NCI-H2227 (cell line): ENCODE results near the gene COL4A5.
"Not testable (repeated sequence)": the region's sequence is repeated elsewhere in the genome, so short reads cannot be mapped to it uniquely, and the experiment has no call there.

Source experiments
- DNase-seq: peaks from one replicate; lab custom pipeline; 2025; ENCODE audit not compliant: unreplicated experiment; lab: John Stamatoyannopoulos, UW

COL4A5 gene

DNA sequence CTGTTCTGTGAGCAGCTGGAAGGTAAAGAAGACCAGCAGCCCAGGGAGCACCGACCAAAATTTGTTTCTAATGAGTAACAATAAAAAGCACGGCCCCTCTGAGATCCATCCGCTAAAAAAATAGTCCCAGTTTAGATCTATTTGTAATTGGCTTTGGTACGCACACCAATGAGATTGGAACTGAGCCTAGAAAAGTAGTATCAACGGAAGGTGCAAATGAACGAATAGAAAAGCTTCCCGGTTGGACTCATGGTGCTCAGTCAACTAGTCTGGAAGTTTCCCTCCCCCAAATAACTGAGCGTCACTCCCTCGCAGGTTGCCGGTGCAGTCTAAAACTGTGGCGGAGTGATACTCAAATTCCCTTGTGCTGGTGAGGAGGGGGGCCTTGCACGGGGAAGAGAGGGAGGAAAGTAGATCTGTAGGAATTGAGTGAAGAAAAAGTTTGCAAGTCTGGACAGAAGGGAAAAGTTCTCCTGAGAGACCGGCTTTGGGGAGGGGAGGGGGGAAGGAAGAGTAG, at the start of gene COL4A5:
TSS of gene COL4A5 (plus strand) at position 413 of the 517 bp plus-strand sequence. CDS start 288 bp downstream, outside the sequence.
- peak; percentile 61 for DNase-seq

GRCh38 chrX:108390976-108391717, 48.5 kb upstream of the COL4A5 start:
- DNase-seq, result not testable (repeated sequence)

DNA sequence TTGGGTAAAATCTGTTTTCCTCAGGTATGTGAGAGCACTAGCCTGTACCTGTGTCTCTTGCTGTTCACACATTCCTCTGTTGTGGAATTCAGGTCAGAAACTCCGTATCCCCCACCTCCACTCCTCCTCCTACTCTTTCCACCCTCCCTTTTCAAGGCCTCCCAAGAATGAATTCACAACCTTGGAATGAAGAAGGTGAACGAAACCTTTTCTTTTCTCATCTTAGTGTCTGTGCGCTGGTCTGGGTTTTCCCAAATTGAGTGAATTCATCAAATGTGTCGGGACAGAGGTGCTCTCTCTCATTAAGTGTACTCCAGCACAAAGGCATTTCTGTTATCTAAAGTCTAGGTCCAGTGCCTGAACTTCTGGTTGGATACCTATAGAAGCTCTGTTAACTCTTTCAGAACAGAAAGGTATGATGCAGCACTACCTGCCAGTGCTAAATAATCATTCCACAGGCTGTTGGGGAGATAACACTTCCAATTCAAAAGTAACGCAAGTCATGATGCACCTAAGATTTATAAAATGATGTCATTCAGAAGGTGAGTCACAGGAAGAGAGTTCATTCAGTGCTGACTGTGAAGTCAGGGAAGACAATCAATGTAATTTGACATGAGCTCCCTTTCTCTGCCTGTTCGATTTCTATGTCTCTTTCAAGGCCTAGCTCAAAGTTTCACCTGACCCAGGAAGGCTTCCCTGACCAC, 43.3 kb upstream of the COL4A5 start:
- no peak for DNase-seq

DNA sequence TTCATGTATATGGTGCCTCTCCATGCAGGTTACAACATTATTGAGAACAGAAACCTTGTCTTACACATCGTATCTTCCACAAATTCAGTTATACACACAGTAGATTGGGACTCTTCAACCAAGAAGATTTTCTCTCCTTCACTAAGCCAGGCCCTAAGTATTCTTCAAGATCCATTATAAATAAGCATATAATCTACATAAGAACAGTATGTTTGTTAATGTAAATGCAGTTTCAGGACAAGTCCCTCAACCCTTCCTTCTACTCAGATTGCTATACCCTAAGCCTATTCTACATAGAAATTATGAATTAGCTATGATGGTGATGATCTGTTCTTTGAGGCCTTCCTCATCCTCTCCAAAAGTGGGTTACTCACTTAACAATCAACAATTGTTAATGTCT, 42.7 kb upstream of the COL4A5 start:
- no peak for DNase-seq

DNA sequence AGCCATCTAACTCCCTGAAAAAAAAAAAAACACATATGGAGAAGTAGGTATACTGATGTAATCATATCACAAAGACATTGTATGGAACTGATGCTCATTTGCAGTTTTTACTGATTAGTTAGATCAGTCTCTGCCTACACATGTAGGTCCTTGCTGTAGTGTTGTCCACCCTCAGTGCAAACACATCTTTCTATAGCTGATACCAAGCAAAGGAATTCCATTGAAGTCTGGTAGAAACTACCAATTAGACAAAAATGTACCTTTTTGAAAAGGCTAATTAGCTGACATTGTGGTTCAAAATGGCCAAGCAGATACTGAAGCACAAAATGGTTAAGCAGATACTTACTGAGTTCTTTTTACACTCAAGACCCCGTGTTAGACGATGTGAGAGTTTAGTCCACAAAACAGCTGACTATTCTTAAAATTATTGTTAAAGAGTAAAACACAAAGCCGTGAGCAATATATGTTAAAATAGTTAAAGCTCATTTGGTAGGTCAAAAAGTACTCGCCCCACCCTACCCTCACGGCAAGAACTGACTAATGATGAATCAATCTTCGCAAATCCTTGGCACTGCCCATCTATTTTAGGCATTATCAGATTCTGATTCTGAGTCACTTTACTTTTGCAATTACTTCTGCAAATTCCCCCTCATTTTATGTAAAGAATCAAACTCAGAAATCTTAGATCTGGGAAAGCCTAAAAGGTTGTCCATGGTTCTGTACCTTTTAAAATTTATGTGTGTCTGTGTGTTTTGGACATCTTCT, 41.8 kb upstream of the COL4A5 start:
- DNase-seq, result no peak

- DNase-seq, result no peak
Observed at GRCh38 chrX:108399418-108400165, 40.0 kb upstream of the COL4A5 start.

DNA sequence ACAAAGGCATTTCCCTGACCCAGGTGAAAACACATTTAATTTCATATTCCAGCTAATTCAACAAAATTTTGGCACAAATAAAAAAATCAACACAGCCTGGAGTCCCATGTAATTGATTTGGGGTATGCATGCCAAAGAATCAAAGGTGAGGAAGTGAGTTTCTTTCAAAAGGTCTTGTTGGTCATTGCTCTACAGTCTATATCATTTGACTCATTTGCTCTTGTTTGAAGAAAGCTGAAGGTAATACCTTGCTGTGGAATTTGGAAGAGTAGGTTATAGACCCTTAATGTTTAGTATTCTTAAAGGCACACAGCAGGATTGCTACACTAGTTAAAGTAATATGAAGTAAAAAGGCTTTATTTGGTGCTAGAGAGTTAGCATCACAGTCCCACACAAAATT, 26.9 kb upstream of the COL4A5 start:
- DNase-seq, result no peak

- DNase-seq, result no peak
Observed at GRCh38 chrX:108415146-108415545, 24.5 kb upstream of the COL4A5 start.

DNA sequence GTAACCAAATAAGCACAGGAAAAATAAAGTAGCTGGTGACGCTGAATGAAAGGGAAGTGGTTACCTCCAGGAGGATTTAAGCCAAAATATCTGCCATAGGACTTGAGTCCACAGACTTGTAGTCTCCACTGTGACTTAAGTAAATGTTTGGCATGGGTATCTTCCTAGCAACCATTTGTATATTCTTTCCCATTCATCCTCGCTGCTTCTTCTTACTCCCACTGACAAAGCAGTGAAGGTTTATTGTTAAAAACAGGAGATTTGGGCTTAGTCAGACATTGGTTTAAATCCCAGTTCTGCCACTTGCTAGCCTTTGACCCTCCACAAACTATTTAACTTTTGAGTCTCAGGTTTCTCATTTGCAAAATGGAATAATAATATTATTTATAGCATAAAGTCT, 23.7 kb upstream of the COL4A5 start:
- DNase-seq, result no peak

GRCh38 chrX:108417257-108417656, 22.4 kb upstream of the COL4A5 start:
- no peak for DNase-seq

DNA sequence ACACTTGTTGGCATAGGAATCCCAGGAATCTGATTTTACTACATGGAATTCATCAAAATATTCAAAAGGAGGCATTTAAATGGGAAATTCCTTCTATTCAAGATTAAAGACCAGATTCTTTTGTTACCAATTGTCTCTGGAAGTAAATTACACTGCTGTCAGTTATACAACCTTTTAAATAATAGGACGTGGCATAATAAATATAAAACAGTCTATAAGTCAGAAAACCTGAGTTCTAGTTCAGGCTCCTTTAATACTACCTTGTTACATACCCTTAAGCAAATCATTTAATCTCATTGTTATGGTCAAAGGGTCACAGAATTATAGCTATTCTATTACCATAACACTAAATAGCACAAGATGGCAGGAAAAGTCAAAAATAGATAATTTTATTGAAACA, 20.2 kb upstream of the COL4A5 start:
- DNase-seq, result no peak

- no peak for DNase-seq
Observed at GRCh38 chrX:108420481-108420880, 19.2 kb upstream of the COL4A5 start.

GRCh38 chrX:108426262-108426661, 13.4 kb upstream of the COL4A5 start:
- no peak for DNase-seq

GRCh38 chrX:108435261-108435660, 4.4 kb upstream of the COL4A5 start:
- no peak for DNase-seq

DNA sequence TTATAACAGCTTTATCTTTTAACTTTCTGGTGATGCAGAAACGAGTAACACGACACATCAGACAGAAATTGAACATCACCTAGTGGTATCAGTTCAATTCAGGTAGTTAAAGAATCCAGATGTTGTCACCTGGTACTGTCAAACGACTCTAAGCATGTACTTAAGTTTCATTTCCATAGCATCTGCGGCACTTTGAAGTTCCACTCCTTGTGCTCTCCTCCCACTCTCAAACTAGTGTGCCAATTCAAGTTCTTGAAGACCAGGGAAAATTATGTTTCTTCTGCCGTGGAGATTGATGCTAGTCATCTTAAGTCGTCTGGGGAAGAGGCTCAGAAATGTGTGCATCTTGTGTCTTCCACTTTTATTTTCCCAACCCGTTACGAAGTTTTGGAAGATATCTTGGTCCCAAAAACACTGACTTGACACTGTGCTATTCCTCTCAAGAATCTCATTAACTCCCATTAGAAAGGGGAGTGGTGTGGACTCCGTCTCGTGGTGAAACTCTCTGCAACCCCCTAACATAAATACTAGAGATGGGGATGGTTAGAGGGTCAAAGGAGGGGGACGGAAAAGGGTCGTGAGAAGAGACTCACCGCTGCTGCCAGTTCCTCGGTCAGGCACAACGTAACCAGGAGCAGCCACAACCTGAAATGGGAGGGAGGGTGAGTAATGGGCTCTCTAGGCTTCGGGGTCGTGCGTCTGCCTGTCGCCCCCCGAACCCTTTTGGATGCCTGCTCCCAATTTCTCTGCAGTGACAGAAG, 2.1 kb upstream of the COL4A5 start:
- no peak for DNase-seq

GRCh38 chrX:108438110-108438623, 1.5 kb upstream of the COL4A5 start, which contains the start of gene COL4A6:
Gene COL4A6, minus strand, starts transcription at chrX:108438422. Its CDS starts 226 bp downstream, at chrX:108438196.
- DNase-seq, result no peak

GRCh38 chrX:108439961-108440696, 491 bp downstream of the COL4A5 start:
- DNase-seq, result no peak

- DNase-seq, result no peak
Observed at GRCh38 chrX:108442901-108443464, 3.3 kb downstream of the COL4A5 start.

GRCh38 chrX:108447303-108447702, 7.7 kb downstream of the COL4A5 start:
- DNase-seq, result no peak
